Measurements from ENCODE around the gene ESYT2.

The ESYT2 gene

GRCh38 chr7:158856883-158857668, 27.8 kb upstream of the ESYT2 start:
- DNase-seq = no peak

- DNase-seq = no peak
These were observed 25.4 kb upstream of the ESYT2 start for GRCh38 chr7:158854681-158855081.

DNA sequence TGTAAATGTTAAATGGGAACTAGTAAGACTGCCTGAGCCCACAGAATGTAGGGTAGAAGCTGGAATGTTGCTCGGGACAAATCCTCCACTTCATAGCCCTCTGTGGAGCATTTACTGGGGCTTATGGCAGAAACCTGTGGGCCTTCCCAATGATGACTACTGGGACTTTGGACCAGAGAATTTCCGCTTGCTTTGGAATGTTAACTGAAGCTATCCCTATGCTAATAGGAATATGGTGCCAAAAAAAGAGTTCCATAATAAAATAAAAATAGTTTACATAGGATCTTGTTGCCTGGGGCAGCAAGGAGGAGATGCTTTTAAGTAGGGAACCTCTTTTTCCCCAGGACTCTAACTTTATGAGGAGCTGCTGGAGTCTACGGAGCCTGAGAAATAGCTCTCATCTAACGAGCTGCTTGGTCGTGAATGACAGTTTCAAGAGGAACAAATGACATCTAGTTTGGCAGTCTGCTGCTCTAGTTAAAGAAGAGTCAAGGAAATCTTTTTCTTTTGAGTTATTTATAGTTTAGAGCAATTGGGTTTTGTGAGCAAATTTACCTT, 21.3 kb upstream of the ESYT2 start:
- DNase-seq = no peak

- DNase-seq = no peak
These were observed 20.6 kb upstream of the ESYT2 start for GRCh38 chr7:158849768-158850544.

DNA sequence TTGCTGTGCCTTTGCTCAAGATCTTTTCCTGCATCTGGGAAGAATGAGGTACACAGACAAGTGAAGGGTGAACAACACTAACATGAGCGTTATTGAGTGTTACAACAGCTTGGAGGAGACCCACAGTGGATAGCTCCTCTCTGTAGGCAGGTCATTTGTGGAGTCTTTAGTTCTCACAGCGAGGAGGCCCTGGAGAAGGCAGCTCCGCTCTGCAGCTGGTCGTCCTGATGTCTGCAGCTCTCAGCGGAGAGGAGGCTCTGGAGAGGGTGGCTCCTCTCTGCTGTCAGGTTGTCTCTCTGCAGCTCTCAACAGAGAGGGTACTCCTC, 20.1 kb upstream of the ESYT2 start:
- no peak for DNase-seq

DNA sequence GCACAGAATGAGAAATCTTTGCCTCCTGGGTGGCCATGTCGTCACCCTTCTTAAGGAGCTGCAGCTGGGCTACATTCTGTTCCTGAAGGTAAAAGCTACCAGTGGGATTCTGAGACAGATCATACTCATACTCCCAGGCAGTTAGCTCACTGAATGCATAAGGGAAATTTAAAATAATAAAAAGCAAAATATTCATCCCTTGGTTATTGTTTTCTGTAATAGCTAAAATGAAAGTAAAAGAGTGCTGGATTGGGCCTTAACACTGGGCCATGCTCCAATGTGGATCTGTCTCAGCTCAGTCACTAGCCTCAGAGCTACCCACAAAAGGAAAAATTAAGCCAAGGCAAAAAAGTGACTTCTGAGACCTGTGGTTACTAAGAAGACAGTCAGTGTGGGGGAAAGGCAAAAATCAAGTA, 18.1 kb upstream of the ESYT2 start:
- no peak for DNase-seq

DNA sequence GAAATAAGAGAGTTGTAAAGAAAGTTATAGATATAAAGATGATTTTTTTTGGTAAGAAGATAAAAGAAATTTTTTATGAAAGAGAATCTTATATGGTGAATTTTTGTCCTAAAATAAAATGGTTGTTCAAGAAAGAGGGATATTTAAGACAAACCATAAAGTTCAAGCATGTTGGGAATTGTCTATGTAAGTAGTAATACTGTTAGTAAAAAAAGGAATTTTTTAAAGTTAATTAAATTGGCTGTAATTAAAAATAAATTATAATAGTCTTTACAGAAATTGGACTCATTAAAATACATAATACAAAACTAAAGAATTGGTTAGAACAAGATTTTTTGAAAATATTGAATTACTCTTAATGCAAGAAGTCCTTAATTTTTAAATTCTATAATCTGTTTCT, 17.0 kb upstream of the ESYT2 start:
- no peak for DNase-seq

DNA sequence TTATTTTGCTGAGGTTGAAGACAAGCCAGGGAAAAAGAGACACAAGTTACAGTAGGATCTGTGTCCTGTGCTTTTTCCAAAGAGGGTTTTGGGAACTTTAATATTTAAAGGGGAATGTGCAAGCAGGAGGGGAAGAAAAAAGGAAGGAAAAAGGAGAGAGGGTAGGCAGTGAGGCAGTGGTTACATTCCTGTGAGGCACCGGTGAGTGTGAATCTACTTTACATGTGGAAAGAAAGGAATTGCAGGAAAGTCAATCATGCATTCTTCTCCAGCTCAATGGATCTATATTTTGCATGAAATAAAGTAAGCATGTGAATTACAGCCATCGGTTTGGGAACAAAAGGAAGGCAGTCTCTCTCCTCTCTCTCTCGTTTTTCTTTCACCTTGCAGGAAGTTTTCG, 14.5 kb upstream of the ESYT2 start:
- no peak for DNase-seq

DNA sequence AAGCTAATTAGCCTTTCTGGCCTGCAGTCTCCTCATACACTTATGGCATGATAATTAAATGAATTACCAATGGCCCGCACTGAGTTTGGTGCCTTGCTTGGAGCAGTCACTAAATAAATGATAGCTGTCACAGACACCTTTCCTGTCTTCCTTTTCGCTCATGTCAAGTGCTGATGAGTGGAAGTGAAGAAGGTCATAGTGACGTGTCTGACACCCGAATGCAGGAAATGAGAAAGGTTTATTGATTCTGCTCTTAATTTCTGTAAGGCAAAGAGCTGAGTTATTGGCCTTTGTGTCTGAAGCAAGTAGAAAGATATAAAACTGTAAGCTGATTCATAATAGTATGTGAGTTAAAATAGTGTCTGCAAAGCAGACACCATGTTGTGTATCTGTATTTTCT, 13.2 kb upstream of the ESYT2 start:
- DNase-seq = no peak

- DNase-seq = no peak
These were observed 11.3 kb upstream of the ESYT2 start for GRCh38 chr7:158840604-158841003.

DNA sequence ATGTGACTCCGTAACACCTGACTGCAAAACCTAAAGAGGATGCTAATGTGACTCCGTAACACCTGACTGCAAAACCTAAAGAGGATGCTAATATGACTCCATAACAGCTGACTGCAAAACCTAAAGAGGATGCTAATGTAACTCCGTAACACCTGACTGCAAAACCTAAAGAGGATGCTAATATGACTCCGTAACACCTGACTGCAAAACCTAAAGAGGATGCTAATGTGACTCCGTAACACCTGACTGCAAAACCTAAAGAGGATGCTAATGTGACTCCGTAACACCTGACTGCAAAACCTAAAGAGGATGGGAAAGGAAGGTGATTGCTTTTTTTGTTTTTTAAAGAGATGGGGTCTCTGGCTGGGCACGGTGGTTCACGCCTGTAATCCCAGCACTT, 9.9 kb upstream of the ESYT2 start:
- DNase-seq = peak; percentile 76

- DNase-seq = peak; percentile 81
These were observed 8.7 kb upstream of the ESYT2 start for GRCh38 chr7:158837790-158838637.

GRCh38 chr7:158836692-158837091, 7.4 kb upstream of the ESYT2 start:
- no peak for DNase-seq

- no peak for DNase-seq
These were observed 5.8 kb upstream of the ESYT2 start for GRCh38 chr7:158834878-158835784.

GRCh38 chr7:158832994-158833393, 3.7 kb upstream of the ESYT2 start:
- DNase-seq = no peak

GRCh38 chr7:158831738-158832091, 2.4 kb upstream of the ESYT2 start:
- DNase-seq = no peak

GRCh38 chr7:158830211-158830723, 958 bp upstream of the ESYT2 start:
- DNase-seq = no peak

GRCh38 chr7:158829021-158829341, 328 bp downstream of the ESYT2 start:
- DNase-seq = no peak

DNA sequence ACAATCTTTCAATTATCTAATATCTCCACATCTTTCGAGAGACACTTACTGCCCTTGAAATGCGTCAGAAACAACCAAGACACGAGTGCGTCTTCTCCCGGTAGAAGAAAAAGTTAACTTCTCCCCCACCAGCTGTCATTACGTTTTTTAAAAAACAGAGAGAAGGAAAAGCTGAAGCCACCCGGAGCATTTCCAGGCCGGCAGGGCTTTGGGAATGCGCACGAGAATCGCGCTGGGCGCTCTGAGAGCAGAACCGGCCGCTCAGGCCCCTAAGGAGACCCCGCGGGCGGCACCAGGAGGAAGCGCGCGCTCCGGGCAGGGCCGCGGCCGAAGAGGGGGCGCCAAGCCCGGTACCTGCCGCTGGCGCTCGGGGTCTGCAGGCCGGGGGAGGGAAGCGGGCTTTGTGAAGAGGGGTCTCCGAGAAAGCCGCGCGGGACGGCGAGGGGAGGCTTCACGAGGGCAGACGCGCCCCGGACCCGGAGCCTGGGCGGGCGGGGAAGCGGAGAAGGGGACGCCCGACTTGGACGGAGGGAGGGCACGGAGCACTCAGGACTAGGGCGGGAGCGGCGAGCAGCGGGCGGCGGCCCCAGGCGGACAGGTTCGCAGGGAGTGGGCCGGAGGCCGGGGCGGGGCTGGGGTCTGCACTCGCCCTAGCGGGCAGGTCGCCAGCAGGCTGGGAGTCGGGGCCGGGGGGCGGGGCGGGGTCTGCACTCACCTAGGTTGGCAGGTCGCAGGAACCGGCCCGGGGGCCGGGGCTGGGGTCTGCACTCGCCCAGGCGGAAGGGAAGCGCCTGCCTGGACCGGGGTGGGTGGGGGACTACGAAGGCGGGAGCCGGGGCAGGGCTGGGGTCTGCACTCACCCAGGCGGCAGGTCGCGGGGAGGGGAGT, 932 bp downstream of the ESYT2 start:
- no peak for DNase-seq

GRCh38 chr7:158827411-158828132, 1.7 kb downstream of the ESYT2 start:
- DNase-seq = no peak

Data from NCI-H187 treated with DMSO at 0.1 percent for 48 hours (cell line).